Endothelial cell of umbilical vein (primary cell): ENCODE results near the gene FOXL1. TPM values are rescaled to one million over a fixed set of nuclear protein-coding genes. Genes with fewer than 3 reads are reported as not detected.
A peak's percentile ranks its signal among the peaks of the same experiment; 100 is the strongest.

Source experiments
- BruUV-seq: library from RNA; stranded (reverse); fragments of 400-500 nt; replicated peaks from 2 replicates; lab custom pipeline; 2021; lab: Mats Ljungman, UMichigan
- CTCF ChIA-PET: fragments of 300-600, 350-600 bp; sonication (Branson Sonifier 250); formaldehyde crosslinking; loops from one replicate; lab custom pipeline; 2021; ENCODE audit warnings: antibody characterized with exemption, inconsistent platforms; lab: Charles Lee
- POLR2A ChIA-PET: fragments of 300-600, 350-600 bp; sonication (Branson Sonifier 250); formaldehyde crosslinking; loops from one replicate; lab custom pipeline; 2021; ENCODE audit warnings: antibody characterized with exemption, inconsistent platforms; lab: Charles Lee
- DNase-seq: peaks from one replicate; pipeline ENCODE4 v3.0.0-alpha.2; 2011; ENCODE audit warnings: low read depth, low spot score
- FAIRE-seq: peaks from 2 replicates; lab custom pipeline; 2011; peaks lifted over from hg19 to GRCh38; lab: Jason Lieb, UNC
- H2AFZ ChIP-seq: 2 replicates; pipeline ENCODE4 v1.6.0; 2012; ENCODE audit warnings: low read depth, low read length, control low read depth, inconsistent platforms
- H3K27ac ChIP-seq: 2 replicates; pipeline ENCODE4 v1.5.1; 2011; ENCODE audit warnings: low read depth, mild to moderate bottlenecking, control low read depth, low read length, moderate library complexity; ENCODE audit not compliant: insufficient read depth
- H3K27me3 ChIP-seq, 2 experiments: 2 replicates each; pipeline versions ENCODE4 v1.6.0 to v1.6.1; 2011; ENCODE audit warnings: low read length in 2 of 2, mixed read lengths in 1 of 2; ENCODE audit not compliant: control insufficient read depth in 2 of 2, insufficient read depth in 2 of 2
- H3K36me3 ChIP-seq, 2 experiments: 2 replicates in 1 of 2; 3 replicates in 1 of 2; pipeline ENCODE4 v1.5.1; 2011; ENCODE audit warnings: low read length in 2 of 2, mild to moderate bottlenecking in 1 of 2, moderate library complexity in 1 of 2; ENCODE audit not compliant: control insufficient read depth in 2 of 2, insufficient read depth in 2 of 2; ENCODE audit errors: extremely low read depth in 1 of 2
- H3K4me1 ChIP-seq: 3 replicates; pipeline ENCODE4 v1.5.1; 2011; ENCODE audit warnings: mild to moderate bottlenecking, low read length; ENCODE audit not compliant: control insufficient read depth, insufficient read depth; ENCODE audit errors: extremely low read depth
- H3K4me2 ChIP-seq: 2 replicates; pipeline ENCODE4 v1.6.1; 2011; ENCODE audit warnings: low read length, control low read depth, mixed read lengths; ENCODE audit not compliant: insufficient read depth
- H3K4me3 ChIP-seq, 3 experiments: fragments of 200-600 bp in 1 of 3; sonication (generic), shearing (Covaris generic) in 1 of 3; replicated peaks in 1 of 3; 2 replicates each; pipeline ENCODE4 v1.5.1; 2011 to 2016; ENCODE audit warnings: control low read depth in 3 of 3, low read length in 3 of 3, mild to moderate bottlenecking in 2 of 3, inconsistent platforms in 1 of 3, low read depth in 1 of 3, moderate library complexity in 1 of 3; ENCODE audit not compliant: insufficient read depth in 1 of 3
- H3K79me2 ChIP-seq: 2 replicates; pipeline ENCODE4 v1.6.0; 2012; ENCODE audit warnings: low read length, inconsistent platforms; ENCODE audit not compliant: control insufficient read depth, insufficient read depth
- H3K9ac ChIP-seq: replicated peaks from 2 replicates; pipeline ENCODE3; 2011; ENCODE audit warnings: low read length, control low read depth; ENCODE audit not compliant: insufficient read depth; ENCODE audit errors: extremely low read depth
- H3K9me1 ChIP-seq: replicated peaks from 3 replicates; pipeline ENCODE4 v1.6.0; 2011; ENCODE audit warnings: mild to moderate bottlenecking, low read length; ENCODE audit not compliant: control insufficient read depth, insufficient read depth; ENCODE audit errors: extremely low read depth
- H3K9me3 ChIP-seq: replicated peaks from 2 replicates; pipeline ENCODE4 v1.5.1; 2012; ENCODE audit warnings: low read length, inconsistent platforms; ENCODE audit not compliant: control insufficient read depth, insufficient read depth
- H4K20me1 ChIP-seq: replicated peaks from 2 replicates; pipeline ENCODE3; 2011; ENCODE audit warnings: mild to moderate bottlenecking, low read length; ENCODE audit not compliant: control insufficient read depth, insufficient read depth; ENCODE audit errors: extremely low read depth
- CTCF ChIP-seq, 2 donors: IDR thresholded peaks; 1 replicate in 1 of 2; 2 replicates in 1 of 2; pipeline ENCODE4 v1.5.1; 2011; ENCODE audit warnings: low read length in 2 of 2, mild to moderate bottlenecking in 2 of 2, moderate library complexity in 2 of 2, control low read depth in 1 of 2, inconsistent platforms in 1 of 2, low read depth in 1 of 2; ENCODE audit not compliant: insufficient read depth in 1 of 2; ENCODE audit errors: extremely low read depth in 1 of 2
- EZH2 ChIP-seq: IDR thresholded peaks from 2 replicates; pipeline ENCODE4 v1.6.1; 2012; ENCODE audit warnings: borderline replicate concordance, low read depth, mild to moderate bottlenecking, moderate library complexity, low read length, inconsistent platforms; ENCODE audit not compliant: severe bottlenecking
- FOS ChIP-seq: IDR thresholded peaks from 2 replicates; pipeline ENCODE4 v1.6.1; 2011; ENCODE audit warnings: mild to moderate bottlenecking, low read length, moderate library complexity, borderline replicate concordance; ENCODE audit not compliant: insufficient read depth
- GATA2 ChIP-seq: IDR thresholded peaks from 2 replicates; pipeline ENCODE4 v1.7.0; 2011; ENCODE audit warnings: low read depth, mild to moderate bottlenecking, moderate library complexity, mixed read lengths, low read length; ENCODE audit not compliant: insufficient read length, insufficient read depth
- MYC ChIP-seq: IDR thresholded peaks from one replicate; pipeline ENCODE4 v1.6.1; 2011; ENCODE audit warnings: mild to moderate bottlenecking, low read depth, low read length
- POLR2A ChIP-seq: IDR thresholded peaks from 2 replicates; pipeline ENCODE4 v1.6.1; 2012; ENCODE audit warnings: low read depth, mild to moderate bottlenecking, control low read depth, low read length
- dilution Hi-C: fragments of 300-500 bp; cut with MboI; formaldehyde crosslinking; loops from one replicate; pipeline ENCODE4 v1.15.0; 2019; ENCODE audit warnings: low sequenced_read_pairs; ENCODE audit not compliant: extremely low pct_ligation_motif_present
- intact Hi-C: fragments of 100-400 bp; cut with micrococcal nuclease; formaldehyde crosslinking; loops from one replicate; pipeline ENCODE4 v1.10.0; 2022
- polyA plus RNA-seq, 4 experiments: library from polyadenylated mRNA; depleted of rRNA in 3 of 4; stranded (reverse) in 3 of 4; unstranded in 1 of 4; fragments of >200 nt; gene quantifications; 2 replicates each; pipeline versions ENCODE4 v1.2.1 to v1.2.3, GENCODE V29; 2011 to 2012; ENCODE audit warnings: missing spikeins in 1 of 4
- total RNA-seq: library from RNA; stranded (reverse); gene quantifications from 2 replicates; pipeline ENCODE4 v1.2.3, GENCODE V29; 2021

FOXL1 gene
- total and polyA plus RNA-seq, 2 donors (not counting 3 experiments of a cell fraction or from before 2014, with no cell fraction given): 2.8 to 3.8 TPM

- intact Hi-C loops (loop anchor here (1.0 kb wide), 3 partner anchors 104 to 298 kb away; no protein-coding TSS in a partner anchor), dilution Hi-C loops (no loop called here)
- ChIA-PET CTCF (interaction anchor here (0.5 to 3.1 kb wide), 33 partner anchors 9 to 703 kb away, joined by 3 to 36 read pairs (median 4); no protein-coding TSS in a partner anchor), POLR2A (interaction anchor here (0.6 to 1.3 kb wide), 13 partner anchors 8 to 441 kb away, joined by 3 to 8 read pairs (median 3); no protein-coding TSS in a partner anchor)
- Histone ChIP-seq H3K9ac (peak overlapping the region; percentile 82), H3K79me2 (peaks cover 66% of the 10 kb centered on the region), H3K27me3 (no peaks in the 10 kb centered on the region), H4K20me1 (no peaks in the 10 kb centered on the region), H2AFZ (peak overlapping the region; percentile 18), H3K4me1 (peaks cover 56% of the 10 kb centered on the region), H3K4me2 (peak overlapping the region; percentile 84), H3K27ac (peak overlapping the region; percentile 82), H3K9me1 (no peaks in the 10 kb centered on the region), H3K9me3 (no peaks in the 10 kb centered on the region), H3K36me3 (peaks cover 0 to 8% of the 10 kb centered on the region in 2 experiments), H3K4me3 (peak overlapping the region; percentile 33 to 67 (median 62))
- BruUV-seq: no TSS peak
- TF ChIP-seq GATA2 (no peak), EZH2 (no peak), CTCF (IDR thresholded peaks at IDR 0.05; ENCODE audit: extremely low read depth in 1 of 2, insufficient read depth in 1 of 2, low read depth in 1 of 2, low read length in 2 of 2) (peak; percentile 73 to 74), POLR2A (peak; percentile 83), FOS (no peak), MYC (no peak)
- DNase-seq: peak; percentile 92
- FAIRE-seq: peak; percentile 98
Measured at GRCh38 chr16:86575754-86576557, 2.4 kb upstream of the FOXL1 start.
